ENCODE results near the gene ARPC5L.

Gene ARPC5L

GRCh38 chr9:124855566-124855943, 6.4 kb upstream of the ARPC5L start:
- H3K27ac ChIP-seq (ENCODE audit: low read depth, low read length), result no peak overlapping the region

GRCh38 chr9:124855944-124856765, 5.8 kb upstream of the ARPC5L start:
- Histone ChIP-seq H3K36me3 (ENCODE audit: control insufficient read depth, insufficient read depth, low read length) (peaks cover 47% of the 10 kb centered on the region), H3K9me3 (ENCODE audit: control insufficient read depth, insufficient read depth, low read depth, low read length) (no peaks in the 10 kb centered on the region), H3K27me3 (ENCODE audit: control insufficient read depth, insufficient read depth, low read length) (no peaks in the 10 kb centered on the region), H3K4me3 (ENCODE audit: low read depth, low read length) (no peak overlapping the region), H3K4me1 (ENCODE audit: control insufficient read depth, insufficient read depth, low read length) (peaks cover 15% of the 10 kb centered on the region), H3K27ac (ENCODE audit: low read depth, low read length) (no peak overlapping the region), H3K9ac (ENCODE audit: low read length) (no peak overlapping the region)

More at GRCh38 chr9:124855566-124855943, 6.4 kb upstream of the ARPC5L start:
- Histone ChIP-seq H3K36me3 (ENCODE audit: control insufficient read depth, insufficient read depth, low read length) (peaks cover 41% of the 10 kb centered on the region), H3K27me3 (ENCODE audit: control insufficient read depth, insufficient read depth, low read length) (no peaks in the 10 kb centered on the region), H3K4me1 (ENCODE audit: control insufficient read depth, insufficient read depth, low read length) (peaks cover 14% of the 10 kb centered on the region), H3K9me3 (ENCODE audit: control insufficient read depth, insufficient read depth, low read depth, low read length) (no peaks in the 10 kb centered on the region), H3K9ac (ENCODE audit: low read length) (no peak overlapping the region), H3K4me3 (ENCODE audit: low read depth, low read length) (no peak overlapping the region)

- Histone ChIP-seq H3K27me3 (ENCODE audit: control insufficient read depth, insufficient read depth, low read length) (no peaks in the 10 kb centered on the region), H3K4me1 (ENCODE audit: control insufficient read depth, insufficient read depth, low read length) (peaks cover 8% of the 10 kb centered on the region), H3K9me3 (ENCODE audit: control insufficient read depth, insufficient read depth, low read depth, low read length) (no peaks in the 10 kb centered on the region), H3K36me3 (ENCODE audit: control insufficient read depth, insufficient read depth, low read length) (peaks cover 49% of the 10 kb centered on the region), H3K27ac (ENCODE audit: low read depth, low read length) (no peak overlapping the region), H3K4me3 (ENCODE audit: low read depth, low read length) (no peak overlapping the region), H3K9ac (ENCODE audit: low read length) (no peak overlapping the region)
Observed at GRCh38 chr9:124857533-124858162, 4.3 kb upstream of the ARPC5L start.

- no peaks in the 10 kb centered on the region for H3K9me3 ChIP-seq (ENCODE audit: control insufficient read depth, insufficient read depth, low read depth, low read length)
- H3K36me3 ChIP-seq (ENCODE audit: control insufficient read depth, insufficient read depth, low read length), result peaks cover 49% of the 10 kb centered on the region
- H3K27ac ChIP-seq (ENCODE audit: low read depth, low read length), result no peak overlapping the region
- H3K4me1 ChIP-seq (ENCODE audit: control insufficient read depth, insufficient read depth, low read length), result peaks cover 7% of the 10 kb centered on the region
- no peak overlapping the region for H3K9ac ChIP-seq (ENCODE audit: low read length)
- H3K27me3 ChIP-seq (ENCODE audit: control insufficient read depth, insufficient read depth, low read length), result no peaks in the 10 kb centered on the region
- no peak overlapping the region for H3K4me3 ChIP-seq (ENCODE audit: low read depth, low read length)
Observed at GRCh38 chr9:124858330-124859046, 3.4 kb upstream of the ARPC5L start.

DNA sequence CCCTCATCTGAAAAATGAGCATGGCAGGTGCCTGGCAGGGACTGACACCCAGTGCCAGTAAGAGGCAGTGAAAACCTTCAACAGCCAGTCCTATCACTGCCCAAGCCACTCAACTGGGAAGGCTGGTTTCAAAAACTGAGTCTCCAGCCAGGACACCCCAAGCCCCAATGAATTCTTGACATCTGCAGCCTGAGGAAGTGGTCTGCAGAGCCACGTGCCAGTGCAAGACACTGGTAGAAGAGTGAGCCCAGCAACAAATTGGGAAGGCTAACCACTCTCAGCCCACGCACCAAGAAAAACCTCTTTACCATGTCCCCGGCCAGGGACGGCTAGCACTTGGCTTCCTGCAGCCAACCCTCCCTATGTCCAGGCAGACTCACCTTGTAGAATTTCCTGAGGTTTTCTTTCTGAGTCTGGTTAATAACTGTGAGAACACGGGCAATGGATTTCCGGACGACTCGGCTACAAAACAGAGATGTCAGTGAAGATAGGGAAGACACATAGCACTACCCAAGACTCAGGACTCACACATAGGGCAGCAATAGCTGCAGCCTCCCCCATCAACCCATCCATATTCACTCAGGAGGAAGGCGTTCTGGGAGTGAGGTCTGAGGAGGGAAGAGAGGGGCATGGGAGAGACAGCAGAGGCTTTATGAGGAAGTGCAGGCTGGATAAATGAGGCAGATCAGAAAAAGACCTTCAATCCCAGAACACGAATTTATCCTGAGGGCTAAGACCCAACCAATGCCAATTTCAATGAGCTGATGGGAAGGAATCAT, 1.9 kb upstream of the ARPC5L start:
- peaks cover 49% of the 10 kb centered on the region for H3K36me3 ChIP-seq (ENCODE audit: control insufficient read depth, insufficient read depth, low read length)
- H3K27ac ChIP-seq (ENCODE audit: low read depth, low read length), result no peak overlapping the region

DNA sequence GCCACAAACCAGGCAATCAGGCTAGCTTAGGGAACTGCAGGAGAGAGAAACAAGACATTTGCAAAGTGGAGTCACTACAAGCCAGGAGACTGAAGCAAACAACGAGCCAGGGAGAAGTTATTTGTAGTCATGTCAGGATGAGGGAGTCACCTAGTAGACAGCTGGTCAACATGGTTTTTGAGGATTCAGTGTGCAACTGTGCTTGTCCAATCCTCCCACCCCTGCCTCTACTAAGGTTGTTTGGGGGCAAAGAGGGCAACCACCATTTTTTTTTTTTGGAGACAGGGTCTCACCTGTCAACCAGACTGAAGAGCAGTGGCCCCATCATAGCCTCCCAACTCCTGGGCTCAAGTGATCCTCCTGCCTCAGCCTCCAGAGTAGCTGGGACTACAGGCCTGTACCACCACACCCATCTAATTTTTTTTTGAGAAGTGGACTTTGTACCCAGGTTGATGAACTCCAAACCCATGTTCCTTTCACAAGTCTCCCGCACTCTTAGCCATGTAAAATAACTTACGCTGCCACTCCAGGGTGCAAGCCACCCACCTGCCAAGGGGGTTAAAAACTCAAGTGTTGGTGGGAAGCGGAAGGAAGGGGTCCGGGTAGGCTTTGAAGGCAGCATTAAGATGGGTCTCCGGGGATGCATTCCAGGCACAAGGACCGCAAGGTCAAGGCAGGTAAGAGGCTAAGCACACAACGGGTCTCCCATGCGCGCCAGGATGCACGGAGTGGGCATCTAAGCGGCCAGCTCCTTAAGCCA, 1.2 kb upstream of the ARPC5L start:
- Histone ChIP-seq H3K4me3 (ENCODE audit: low read depth, low read length) (peak overlapping the region; percentile 89), H3K36me3 (ENCODE audit: control insufficient read depth, insufficient read depth, low read length) (peaks cover 49% of the 10 kb centered on the region), H3K9ac (ENCODE audit: low read length) (peak overlapping the region; percentile 100), H3K4me1 (ENCODE audit: control insufficient read depth, insufficient read depth, low read length) (peaks cover 7% of the 10 kb centered on the region), H3K27me3 (ENCODE audit: control insufficient read depth, insufficient read depth, low read length) (no peaks in the 10 kb centered on the region), H3K9me3 (ENCODE audit: control insufficient read depth, insufficient read depth, low read depth, low read length) (no peaks in the 10 kb centered on the region), H3K27ac (ENCODE audit: low read depth, low read length) (peak overlapping the region; percentile 99)

More for the DNA sequence above, 1.9 kb upstream of the ARPC5L start:
- Histone ChIP-seq H3K4me3 (ENCODE audit: low read depth, low read length) (peak overlapping the region; percentile 89), H3K9me3 (ENCODE audit: control insufficient read depth, insufficient read depth, low read depth, low read length) (no peaks in the 10 kb centered on the region), H3K4me1 (ENCODE audit: control insufficient read depth, insufficient read depth, low read length) (peaks cover 7% of the 10 kb centered on the region), H3K9ac (ENCODE audit: low read length) (peak overlapping the region; percentile 100), H3K27me3 (ENCODE audit: control insufficient read depth, insufficient read depth, low read length) (no peaks in the 10 kb centered on the region)

GRCh38 chr9:124863371-124863871, 1.5 kb downstream of the ARPC5L start:
- H3K4me1 ChIP-seq (ENCODE audit: control insufficient read depth, insufficient read depth, low read length), result peaks cover 18% of the 10 kb centered on the region
- no peak overlapping the region for H3K27ac ChIP-seq (ENCODE audit: low read depth, low read length)
- no peaks in the 10 kb centered on the region for H3K9me3 ChIP-seq (ENCODE audit: control insufficient read depth, insufficient read depth, low read depth, low read length)
- peaks cover 30% of the 10 kb centered on the region for H3K36me3 ChIP-seq (ENCODE audit: control insufficient read depth, insufficient read depth, low read length)
- no peaks in the 10 kb centered on the region for H3K27me3 ChIP-seq (ENCODE audit: control insufficient read depth, insufficient read depth, low read length)
- no peak overlapping the region for H3K4me3 ChIP-seq (ENCODE audit: low read depth, low read length)
- H3K9ac ChIP-seq (ENCODE audit: low read length), result no peak overlapping the region

GRCh38 chr9:124868511-124869465, 6.9 kb downstream of the ARPC5L start:
- Histone ChIP-seq H3K4me3 (ENCODE audit: low read depth, low read length) (peak overlapping the region; percentile 97), H3K9me3 (ENCODE audit: control insufficient read depth, insufficient read depth, low read depth, low read length) (no peaks in the 10 kb centered on the region), H3K36me3 (ENCODE audit: control insufficient read depth, insufficient read depth, low read length) (peaks cover 23% of the 10 kb centered on the region), H3K4me1 (ENCODE audit: control insufficient read depth, insufficient read depth, low read length) (peaks cover 25% of the 10 kb centered on the region), H3K9ac (ENCODE audit: low read length) (peak overlapping the region; percentile 94), H3K27ac (ENCODE audit: low read depth, low read length) (peak overlapping the region; percentile 98), H3K27me3 (ENCODE audit: control insufficient read depth, insufficient read depth, low read length) (no peaks in the 10 kb centered on the region)

GRCh38 chr9:124869466-124869985, 7.6 kb downstream of the ARPC5L start:
- Histone ChIP-seq H3K9me3 (ENCODE audit: control insufficient read depth, insufficient read depth, low read depth, low read length) (no peaks in the 10 kb centered on the region), H3K4me1 (ENCODE audit: control insufficient read depth, insufficient read depth, low read length) (peaks cover 25% of the 10 kb centered on the region), H3K9ac (ENCODE audit: low read length) (peak overlapping the region; percentile 94), H3K27ac (ENCODE audit: low read depth, low read length) (peak overlapping the region; percentile 98; the same call in 1 of the 2 replicates), H3K36me3 (ENCODE audit: control insufficient read depth, insufficient read depth, low read length) (peaks cover 30% of the 10 kb centered on the region), H3K27me3 (ENCODE audit: control insufficient read depth, insufficient read depth, low read length) (no peaks in the 10 kb centered on the region), H3K4me3 (ENCODE audit: low read depth, low read length) (peak overlapping the region; percentile 97)
